Pancreas (tissue), 10 donors: ENCODE results near the gene TBC1D14. TPM values are rescaled to one million over a fixed set of nuclear protein-coding genes. Genes with fewer than 3 reads are reported as not detected.
A peak's percentile ranks its signal among the peaks of the same experiment; 100 is the strongest.

Experiments used
- ATAC-seq, 4 donors: fragments of 200-7000 bp; cut with Tn5 transposase; one replicate each; pipeline versions ENCODE4 v1.8.0 to v1.9.1; 2020; ENCODE audit warnings: mild to moderate bottlenecking in 4 of 4, moderate library complexity in 4 of 4
- DNase-seq, 6 donors: peaks; one replicate each; pipeline ENCODE4 v3.0.0-alpha.2; 2020
- FAIRE-seq: peaks from 2 replicates; lab custom pipeline; 2012; peaks lifted over from hg19 to GRCh38; lab: Jason Lieb, UNC
- H3K27ac ChIP-seq, 4 donors: fragments of 200-600 bp; sonication (generic); 1 replicate in 3 of 4; 2 replicates in 1 of 4; pipeline versions ENCODE4 v1.5.0 to v1.8.0; 2020
- H3K27me3 ChIP-seq, 4 donors: fragments of 200-600 bp; one replicate each; pipeline ENCODE4 v1.8.0; 2021
- H3K36me3 ChIP-seq, 3 donors: fragments of 200-600 bp; sonication (generic) in 1 of 3; one replicate each; pipeline versions ENCODE4 v1.5.0 to v1.8.0; 2020 to 2021
- H3K4me1 ChIP-seq, 3 donors: fragments of 200-600 bp; one replicate each; pipeline ENCODE4 v1.8.0; 2021
- H3K4me3 ChIP-seq, 4 donors: fragments of 200-600 bp; sonication (generic) in 2 of 4; one replicate each; pipeline versions ENCODE4 v1.5.0 to v1.8.0; 2020 to 2021
- H3K9me3 ChIP-seq, 4 donors: fragments of 200-600 bp; one replicate each; pipeline ENCODE4 v1.8.0; 2021
- CTCF ChIP-seq, 4 donors: fragments of 200-600 bp; sonication (generic) in 3 of 4; IDR thresholded peaks; one replicate each; pipeline versions ENCODE4 v1.5.0 to v1.8.0; 2021; ENCODE audit warnings: antibody characterized with exemption in 4 of 4
- WGBS, 2 donors: extraction: QIAGEN DNeasy Blood & Tissue Kit; methylation state at CpG; one replicate each; pipeline ENCODE4 v1.1.7; 2013; 5-methylcytosine and 5-hydroxymethylcytosine counted together
- intact Hi-C, 3 donors: fragments of 100-400 bp; cut with DNase I; formaldehyde crosslinking; loops; one replicate each; pipeline versions ENCODE4 v1.11.1 to v1.14.2; 2022
- polyA plus RNA-seq, 2 donors: library from polyadenylated mRNA; stranded (reverse); fragments of 200-250 nt; gene quantifications; one replicate each; pipeline ENCODE4 v1.2.3, GENCODE V29; 2013
- total RNA-seq, 6 donors: library from RNA; stranded (reverse); fragmentation: NEBNext Ultra II Directional in 4 of 6; extraction: Animal tissue kit (Norgen Biotek cat#: 25700) in 4 of 6; gene quantifications; one replicate each; pipeline versions ENCODE4 v1.2.1 to v1.2.4, GENCODE V29; 2021 to 2023
- donor health status: healthy with polysubstance abuse.
- donor health status: DM: no; HTN: no; CAD: no; lungs with moderate emphysema.
- donor health status: DM: no; HTN: no; CAD: no.
- donor health status: control.
- donor health status: control.
- donor health status: Bipolar disorder and iron deficiency.
- donor health status: DM: yes; HTN: yes; CAD: no.
- donor health status: DM: no; HTN: no; CAD: no.
- donor health status: DM: no; HTN: no; CAD: no.
- donor health status: DM: yes; HTN: yes; CAD: no.

Gene TBC1D14
- total and polyA plus RNA-seq, 8 donors: 8.9 to 23.9 (median 14.8) TPM

GRCh38 chr4:7049739-7050138 is 140.1 kb downstream of the TBC1D14 start:
- no peak overlapping the region for H3K4me3 ChIP-seq
- peak in 3 of 4 donors; percentile 17 to 45 (median 18) for ATAC-seq
- no peak overlapping the region for H3K27ac ChIP-seq
- intact Hi-C loops: no loop called here
- no peaks in the 10 kb centered on the region for H3K27me3 ChIP-seq
- whole genome bisulfite sequencing, 2 donors: 61 to 72% methylated on average over 11 of the region's 11 CpGs
- no peak for FAIRE-seq
- no peaks in the 10 kb centered on the region for H3K9me3 ChIP-seq
- H3K4me1 ChIP-seq: peaks cover 33 to 45% (median 38%) of the 10 kb centered on the region in 3 donors
- peaks cover 0 to 14% (median 0%) of the 10 kb centered on the region in 3 donors for H3K36me3 ChIP-seq
- peak in 1 of 6 donors; percentile 79 for DNase-seq
- no peak for TF ChIP-seq CTCF (IDR thresholded peaks at IDR 0.05)

- WGBS, 2 donors: 28 to 33% methylated on average over 36 of the region's 36 CpGs
- Histone ChIP-seq H3K27ac (peak overlapping the region in 1 of 4 donors; percentile 36), H3K9me3 (no peaks in the 10 kb centered on the region), H3K36me3 (peaks cover 0 to 23% (median 0%) of the 10 kb centered on the region in 3 donors), H3K27me3 (no peaks in the 10 kb centered on the region), H3K4me3 (peak overlapping the region in 1 of 4 donors; percentile 1), H3K4me1 (peaks cover 29 to 36% (median 29%) of the 10 kb centered on the region in 3 donors)
- DNase-seq (peak in 5 of 6 donors; percentile 46 to 83 (median 65)), FAIRE-seq (no peak), ATAC-seq (peak; percentile 71 to 88 (median 76))
- no peak for TF ChIP-seq CTCF (IDR thresholded peaks at IDR 0.05)
- intact Hi-C loops: no loop called here
These were observed 141.0 kb downstream of the TBC1D14 start for GRCh38 chr4:7050481-7051143.

- no peak for TF ChIP-seq CTCF (IDR thresholded peaks at IDR 0.05)
- Histone ChIP-seq H3K4me1 (peaks cover 24 to 31% (median 24%) of the 10 kb centered on the region in 3 donors), H3K4me3 (no peak overlapping the region), H3K27me3 (no peaks in the 10 kb centered on the region), H3K9me3 (no peaks in the 10 kb centered on the region), H3K36me3 (peaks cover 0 to 28% (median 0%) of the 10 kb centered on the region in 3 donors), H3K27ac (peak overlapping the region in 1 of 4 donors; percentile 36)
- no peak for DNase-seq
- peak in 3 of 4 donors; percentile 8 to 12 (median 11) for ATAC-seq
- FAIRE-seq: no peak
- 42 to 48% methylated on average over 12 of the region's 12 CpGs for WGBS, 2 donors
- intact Hi-C loops: no loop called here
These were observed 141.5 kb downstream of the TBC1D14 start for GRCh38 chr4:7051144-7051495.

- peaks cover 0 to 32% (median 0%) of the 10 kb centered on the region in 3 donors for H3K36me3 ChIP-seq
- peaks cover 18 to 23% (median 18%) of the 10 kb centered on the region in 3 donors for H3K4me1 ChIP-seq
- no peak for TF ChIP-seq CTCF (IDR thresholded peaks at IDR 0.05)
- H3K9me3 ChIP-seq: no peaks in the 10 kb centered on the region
- ATAC-seq (no peak), DNase-seq (no peak), FAIRE-seq (no peak)
- no peak overlapping the region for H3K4me3 ChIP-seq
- H3K27ac ChIP-seq: no peak overlapping the region
- WGBS, 2 donors: 80 to 87% methylated on average over 14 of the region's 14 CpGs
- intact Hi-C loops: no loop called here
- H3K27me3 ChIP-seq: no peaks in the 10 kb centered on the region
These were observed 142.3 kb downstream of the TBC1D14 start for GRCh38 chr4:7051905-7052304.

- Histone ChIP-seq H3K9me3 (no peaks in the 10 kb centered on the region), H3K27me3 (no peaks in the 10 kb centered on the region), H3K36me3 (peaks cover 0 to 32% (median 0%) of the 10 kb centered on the region in 3 donors), H3K4me3 (no peak overlapping the region), H3K27ac (no peak overlapping the region), H3K4me1 (peaks cover 18 to 23% (median 18%) of the 10 kb centered on the region in 3 donors)
- FAIRE-seq (no peak), DNase-seq (no peak), ATAC-seq (no peak)
- intact Hi-C loops: no loop called here
- no peak for TF ChIP-seq CTCF (IDR thresholded peaks at IDR 0.05)
- WGBS, 2 donors: 88% methylated on average over 14 of the region's 14 CpGs
These were observed 142.7 kb downstream of the TBC1D14 start for GRCh38 chr4:7052313-7052712.
